IPS-NIHi11 (cell line): ENCODE results near the gene KRTAP1-5.
"Not testable (repeated sequence)": the region's sequence is repeated elsewhere in the genome, so short reads cannot be mapped to it uniquely, and the experiment has no call there.

Experiments used
- DNase-seq: peaks from one replicate; pipeline ENCODE4 v3.0.0; 2012; ENCODE audit warnings: mixed read lengths, low spot score

Gene KRTAP1-5

GRCh38 chr17:41048441-41048840, 21.4 kb upstream of the KRTAP1-5 start:
- no peak for DNase-seq

- DNase-seq, result not testable (repeated sequence)
Observed at GRCh38 chr17:41046735-41047465, 19.9 kb upstream of the KRTAP1-5 start, which contains the start of gene KRTAP2-1. KRTAP2-1 (minus strand) TSS chr17:41047316; CDS start chr17:41047267, 49 bp downstream.

GRCh38 chr17:41042953-41043352, 15.9 kb upstream of the KRTAP1-5 start:
- no peak for DNase-seq

GRCh38 chr17:41040783-41041571, 14.0 kb upstream of the KRTAP1-5 start, which contains the start of gene KRTAP1-1:
KRTAP1-1 (minus strand) TSS chr17:41041450; CDS start chr17:41041397, 53 bp downstream.
- not testable (repeated sequence) for DNase-seq

GRCh38 chr17:41037853-41038350, 10.9 kb upstream of the KRTAP1-5 start:
- no peak for DNase-seq

DNA sequence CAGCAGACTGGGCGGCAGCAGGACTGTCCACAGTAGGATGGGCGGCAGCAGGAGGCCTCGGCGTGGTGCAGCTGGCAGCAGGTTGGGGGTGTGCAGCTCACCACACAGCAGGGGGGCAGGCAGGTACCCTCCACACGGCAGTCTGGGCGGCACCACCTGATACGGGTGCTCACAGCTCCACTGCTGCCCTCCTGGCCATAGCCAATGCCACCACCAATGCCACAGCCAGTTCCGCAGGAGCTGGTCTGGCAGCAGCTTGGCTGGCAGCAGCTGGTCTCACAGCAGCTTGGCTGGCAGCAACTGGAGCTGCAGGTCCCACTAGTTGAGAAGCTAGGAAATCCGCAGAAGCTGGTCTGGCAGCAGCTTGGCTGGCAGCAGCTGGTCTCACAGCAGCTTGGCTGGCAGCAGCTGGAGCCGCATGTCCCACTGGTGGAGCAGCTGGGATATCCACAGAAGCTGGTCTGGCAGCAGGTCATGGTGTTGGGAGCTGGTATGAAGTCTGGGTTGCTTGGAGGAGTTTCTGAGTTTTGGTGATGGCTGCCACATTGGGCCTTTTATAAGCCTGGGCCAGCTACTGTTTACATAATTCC, 7.4 kb upstream of the KRTAP1-5 start, which contains the start of gene KRTAP1-3:
KRTAP1-3 (minus strand) TSS at position 529 of the 590 bp plus-strand sequence; CDS start at position 476, 53 bp downstream.
- DNase-seq, result not testable (repeated sequence)

DNA sequence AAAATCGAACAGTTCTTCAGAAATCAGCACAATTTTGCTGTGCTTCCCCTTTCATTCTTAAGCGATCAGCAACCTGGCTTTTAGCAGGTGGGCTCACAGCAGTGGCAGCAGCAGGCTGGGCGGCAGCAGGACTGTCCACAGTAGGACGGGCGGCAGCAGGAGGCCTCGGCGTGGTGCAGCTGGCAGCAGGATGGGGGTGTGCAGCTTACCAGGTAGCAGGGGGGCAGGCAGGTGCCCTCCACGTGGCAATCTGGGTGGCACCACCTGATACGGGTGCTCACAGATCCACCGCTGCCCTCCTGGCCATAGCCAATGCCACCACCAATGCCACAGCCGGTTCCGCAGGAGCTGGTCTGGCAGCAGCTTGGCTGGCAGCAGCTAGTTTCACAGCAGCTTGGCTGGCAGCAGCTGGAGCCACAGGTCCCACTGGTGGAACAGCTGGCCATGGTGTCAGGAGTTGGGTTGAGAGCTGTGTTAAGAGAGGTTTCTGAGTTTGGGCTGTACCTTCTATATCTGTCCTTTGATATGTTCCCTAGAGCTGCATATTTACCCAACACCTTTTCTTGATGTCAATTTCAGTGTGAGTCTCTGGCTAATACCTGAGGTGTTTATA, 2.7 kb upstream of the KRTAP1-5 start, which contains the start of gene KRTAP1-4:
KRTAP1-4 (minus strand) TSS at position 563 of the 613 bp plus-strand sequence; CDS start at position 446, 117 bp downstream.
- no peak for DNase-seq

GRCh38 chr17:41024697-41025096, 2.3 kb downstream of the KRTAP1-5 start:
- no peak for DNase-seq

GRCh38 chr17:41020336-41020735, 6.7 kb downstream of the KRTAP1-5 start:
- DNase-seq, result no peak

GRCh38 chr17:41019415-41019814, 7.6 kb downstream of the KRTAP1-5 start:
- DNase-seq, result peak; percentile 8

- DNase-seq, result no peak
Observed at GRCh38 chr17:41018541-41018940, 8.5 kb downstream of the KRTAP1-5 start.

DNA sequence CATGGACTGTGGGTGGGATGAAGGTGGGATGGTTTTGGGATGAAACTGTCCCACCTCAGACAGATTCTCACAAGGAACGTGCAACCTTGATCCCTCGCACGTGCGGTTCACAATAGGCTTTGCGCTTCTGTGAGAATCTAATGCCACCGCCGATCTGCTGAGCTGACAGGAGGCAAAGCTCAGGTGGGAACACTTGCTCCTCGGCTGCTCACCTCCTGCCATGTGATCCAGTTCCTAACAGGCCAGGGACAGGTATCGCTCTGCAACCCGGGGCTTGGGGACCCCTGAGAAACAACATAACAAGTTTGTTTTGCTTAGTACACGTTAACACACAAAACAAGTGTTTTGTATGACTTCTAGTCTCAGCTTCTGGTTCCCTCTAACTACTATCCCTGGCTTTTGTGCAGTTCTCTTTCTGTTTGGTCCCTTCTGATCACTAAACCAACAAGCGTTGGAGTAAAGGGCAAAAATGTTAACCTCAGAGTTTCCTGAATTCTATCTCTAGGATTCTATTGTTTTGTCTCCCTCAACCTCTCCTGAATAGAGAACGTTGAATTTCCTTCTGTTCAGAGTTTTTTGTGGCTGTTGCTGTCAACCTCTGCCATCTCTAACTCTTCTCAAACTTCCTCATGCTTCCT, 10.3 kb downstream of the KRTAP1-5 start:
- no peak for DNase-seq

DNA sequence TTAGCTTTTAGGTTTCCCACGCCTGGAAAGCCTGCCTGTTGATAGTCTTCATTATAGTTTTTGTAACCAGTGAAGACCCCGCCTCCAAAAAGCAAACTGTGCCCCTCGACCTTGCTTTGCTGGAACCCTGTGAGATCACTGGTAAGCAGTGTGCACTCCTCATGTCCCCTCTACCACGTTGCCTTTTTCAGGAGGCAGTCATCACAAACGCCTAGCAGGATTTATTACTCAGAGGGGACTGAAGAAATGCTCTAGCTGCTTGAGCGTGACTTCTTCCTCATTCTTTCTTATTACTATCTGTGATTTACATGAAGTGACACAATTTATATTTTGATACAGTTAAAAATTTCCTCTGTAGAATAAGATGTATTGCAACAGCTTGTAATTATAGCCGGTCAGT, 11.6 kb downstream of the KRTAP1-5 start:
- DNase-seq, result no peak

DNA sequence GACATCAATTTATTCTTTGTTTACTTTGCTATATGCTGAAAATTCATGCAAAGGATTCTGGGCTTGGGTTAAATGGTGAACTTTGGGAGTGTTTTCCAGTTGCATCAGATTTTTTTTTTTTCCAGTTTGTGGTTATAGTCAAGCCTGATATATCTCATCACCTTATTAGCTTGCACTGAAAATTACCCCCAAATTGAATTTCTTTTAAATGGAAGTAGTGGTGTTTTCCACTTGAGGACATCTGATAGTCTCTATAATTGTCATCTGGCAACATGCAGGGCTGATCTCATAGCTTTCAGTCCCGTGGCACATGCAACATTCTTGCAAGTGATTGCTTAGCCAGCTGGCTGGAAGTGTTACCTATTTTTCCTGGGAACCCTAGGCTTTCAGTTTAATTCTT, 13.4 kb downstream of the KRTAP1-5 start:
- no peak for DNase-seq

DNA sequence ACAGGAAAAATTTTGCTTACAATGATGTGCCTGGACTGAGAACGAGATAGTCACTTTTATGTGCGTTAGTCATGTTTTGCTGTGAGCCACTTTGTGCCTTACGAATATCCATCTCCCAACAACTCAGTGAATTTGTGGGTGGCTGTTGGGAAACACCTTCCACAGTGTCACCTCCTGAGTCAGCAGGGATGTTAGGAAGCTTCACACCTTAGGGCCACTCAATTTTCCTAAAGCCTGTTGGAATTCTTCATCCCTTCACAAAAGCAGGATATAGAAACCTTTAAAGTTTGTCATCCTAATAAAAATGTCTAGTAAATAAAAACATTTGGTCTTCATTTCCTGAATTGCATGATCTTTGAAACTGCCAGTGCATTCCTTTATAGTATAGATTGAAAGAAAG, 13.8 kb downstream of the KRTAP1-5 start:
- no peak for DNase-seq

- no peak for DNase-seq
Observed at GRCh38 chr17:41012326-41013120, 14.5 kb downstream of the KRTAP1-5 start.

DNA sequence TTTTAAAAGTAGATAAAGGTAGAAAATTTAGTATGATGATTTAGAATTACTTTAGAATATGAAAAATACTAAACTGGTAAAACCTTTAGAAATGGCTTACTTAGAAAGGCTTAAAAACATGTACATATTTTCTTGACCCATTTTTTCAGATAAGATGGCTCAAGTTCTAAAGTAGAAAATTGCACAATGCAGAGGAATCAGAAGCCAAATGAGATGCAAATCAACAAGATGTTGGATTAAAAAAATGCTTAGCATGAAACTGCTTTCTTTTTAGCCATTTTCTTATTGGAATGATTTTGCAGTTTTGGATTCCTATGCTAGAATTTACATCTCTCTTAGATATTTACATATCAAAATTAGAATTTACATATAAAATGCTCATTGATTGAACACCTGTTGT, 16.6 kb downstream of the KRTAP1-5 start:
- no peak for DNase-seq

- DNase-seq, result no peak
Observed at GRCh38 chr17:41009936-41010335, 17.1 kb downstream of the KRTAP1-5 start.

DNA sequence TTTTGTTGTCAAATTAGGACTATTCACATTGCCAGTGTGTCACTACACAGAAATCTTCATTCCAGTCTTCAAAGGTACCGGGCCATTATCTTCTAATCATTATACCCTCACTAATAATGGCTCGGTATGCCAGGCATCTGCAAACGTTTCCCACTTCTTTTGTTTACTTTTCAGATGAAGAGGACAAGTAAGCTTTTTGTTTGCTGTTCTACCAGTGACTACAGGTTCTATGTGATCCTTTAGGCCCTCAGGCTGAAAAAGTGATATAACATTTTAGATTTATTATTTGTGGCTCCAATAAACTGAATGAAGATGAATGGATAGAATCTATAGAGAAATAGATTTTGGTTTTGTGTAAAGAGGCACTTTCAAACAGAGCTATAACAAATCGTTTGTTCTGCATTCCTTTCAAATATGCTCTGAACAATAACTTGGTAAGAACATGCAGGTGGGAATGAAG, 17.7 kb downstream of the KRTAP1-5 start:
- peak; percentile 13 for DNase-seq

DNA sequence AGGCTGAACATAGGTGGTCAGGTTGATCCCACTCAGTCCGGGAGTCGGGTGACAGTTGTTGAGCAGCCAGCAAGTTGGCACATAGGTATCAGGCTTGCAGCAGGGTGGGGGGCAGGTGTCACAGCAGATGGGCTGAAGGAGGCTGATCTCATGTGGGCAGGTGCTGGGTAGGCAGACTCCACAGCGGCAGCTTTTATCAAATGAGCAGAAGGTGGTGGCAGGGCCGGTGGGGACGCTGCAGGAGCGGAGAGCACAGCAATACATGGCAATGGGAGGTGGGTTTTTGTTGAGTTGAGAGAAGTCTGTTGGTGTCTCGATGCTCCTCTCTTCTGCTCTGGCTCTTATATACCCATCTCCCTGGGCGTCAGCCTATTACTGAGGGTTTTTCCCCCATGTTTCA, 18.2 kb downstream of the KRTAP1-5 start, which contains the start of gene KRTAP3-1:
KRTAP3-1 (minus strand) TSS at position 318 of the 400 bp plus-strand sequence; CDS start at position 264, 54 bp downstream.
- DNase-seq, result no peak
